ENCODE results near the gene IL4. TPM values are rescaled to one million over a fixed set of nuclear protein-coding genes. Genes with fewer than 3 reads are reported as not detected.

Gene IL4
- total RNA-seq, 1 experiment from 2014 or later, result not detected

GRCh38 chr5:132671000-132671399 is 2.8 kb upstream of the IL4 start (continued):
- no peak for TF ChIP-seq ZNF671 (CRISPR knock-in tag; IDR thresholded peaks at IDR 0.05)
- TF ChIP-seq FOXJ3 (CRISPR knock-in tag; IDR thresholded peaks at IDR 0.05; ENCODE audit: borderline replicate concordance), result no peak
- TF ChIP-seq MXD4 (CRISPR knock-in tag; IDR thresholded peaks at IDR 0.05; ENCODE audit: borderline replicate concordance), result no peak
- TF ChIP-seq RORB (CRISPR knock-in tag; IDR thresholded peaks at IDR 0.05), result no peak
- TF ChIP-seq CREB1 (CRISPR knock-in tag; IDR thresholded peaks at IDR 0.05), result no peak
- no peak for TF ChIP-seq NFYB (CRISPR knock-in tag; conservative IDR thresholded peaks at IDR 0.05; ENCODE audit: low read depth)
- no peak for TF ChIP-seq ZMAT4 (CRISPR knock-in tag; IDR thresholded peaks at IDR 0.05)
- TF ChIP-seq ZNF121 (CRISPR knock-in tag; IDR thresholded peaks at IDR 0.05), result no peak
- no peak for TF ChIP-seq ERG (CRISPR knock-in tag; IDR thresholded peaks at IDR 0.05)
- no peak for TF ChIP-seq FOXK1 (CRISPR knock-in tag; IDR thresholded peaks at IDR 0.05)
- no peak for TF ChIP-seq ZNF532 (CRISPR knock-in tag; IDR thresholded peaks at IDR 0.05; ENCODE audit: borderline replicate concordance)

GRCh38 chr5:132673488-132673887 is 301 bp upstream of the IL4 start:
- ChIA-PET CTCF (no interaction called here), POLR2A (no interaction called here)
- H3K4me1 Mint-ChIP-seq, result peaks cover 7% of the 10 kb centered on the region; the same call in 1 of the 2 replicates
- DNase-seq (ENCODE audit: low spot score) (no peak), ATAC-seq (no peak)
- peaks cover 2% of the 10 kb centered on the region; the same call in 1 of the 2 replicates for H3K36me3 Mint-ChIP-seq
- no peak overlapping the region for H3K27ac Mint-ChIP-seq
- H3K9me3 Mint-ChIP-seq, result peaks cover 9% of the 10 kb centered on the region
- no peak overlapping the region for H3K4me3 Mint-ChIP-seq
- no peaks in the 10 kb centered on the region for H3K27me3 Mint-ChIP-seq (ENCODE audit: low read depth)
- no peak for TF ChIP-seq IRF1 (CRISPR knock-in tag; IDR thresholded peaks at IDR 0.05)
- no peak for TF ChIP-seq RORB (CRISPR knock-in tag; IDR thresholded peaks at IDR 0.05)
- no peak for TF ChIP-seq HMGA2 (CRISPR knock-in tag; IDR thresholded peaks at IDR 0.05)
- no peak for TF ChIP-seq SMAD4 (CRISPR knock-in tag; IDR thresholded peaks at IDR 0.05)
- no peak for TF ChIP-seq SOX15 (CRISPR knock-in tag; IDR thresholded peaks at IDR 0.05)
- TF ChIP-seq SMAD3 (CRISPR knock-in tag; IDR thresholded peaks at IDR 0.05; ENCODE audit: borderline replicate concordance), result no peak
- TF ChIP-seq ATF3 (CRISPR knock-in tag; conservative IDR thresholded peaks at IDR 0.05), result no peak
- TF ChIP-seq GRHL2 (CRISPR knock-in tag; IDR thresholded peaks at IDR 0.05; ENCODE audit: insufficient replicate concordance, severe bottlenecking), result no peak
- no peak for TF ChIP-seq GABPB1 (CRISPR knock-in tag; IDR thresholded peaks at IDR 0.05)
- TF ChIP-seq JUN (CRISPR knock-in tag; IDR thresholded peaks at IDR 0.05), result no peak
- no peak for TF ChIP-seq TCF7 (CRISPR knock-in tag; IDR thresholded peaks at IDR 0.05; ENCODE audit: low read depth)
- no peak for TF ChIP-seq FOXK1 (CRISPR knock-in tag; IDR thresholded peaks at IDR 0.05)
- no peak for TF ChIP-seq ZNF232 (CRISPR knock-in tag; IDR thresholded peaks at IDR 0.05)
- TF ChIP-seq NR1H2 (CRISPR knock-in tag; IDR thresholded peaks at IDR 0.05), result no peak
- no peak for TF ChIP-seq E2F1 (CRISPR knock-in tag; IDR thresholded peaks at IDR 0.05)
- TF ChIP-seq TP53 (CRISPR knock-in tag; IDR thresholded peaks at IDR 0.05), result no peak
- TF ChIP-seq SP1 (CRISPR knock-in tag; conservative IDR thresholded peaks at IDR 0.05), result no peak
- no peak for TF ChIP-seq TEAD1 (CRISPR knock-in tag; IDR thresholded peaks at IDR 0.05)

Measured in WTC11 (cell line).